ENCODE results near the gene JMJD4.

Gene JMJD4

GRCh38 chr1:227734856-227735538 is at the start of gene JMJD4, which contains the start of gene SNAP47:
Gene JMJD4, minus strand, starts transcription at chr1:227735302. Its CDS starts 29 bp downstream, at chr1:227735273.
Gene SNAP47, plus strand, starts transcription at chr1:227735435. Its CDS starts 12,302 bp downstream, at chr1:227747737.
- peak; percentile 87 to 89 for DNase-seq (ENCODE audit: low read depth in 2 of 2)

GRCh38 chr1:227782226-227782625 is 47.1 kb upstream of the JMJD4 start:
- DNase-seq (ENCODE audit: low read depth in 2 of 2), result no peak

- DNase-seq (ENCODE audit: low read depth in 2 of 2), result no peak
These were observed 46.3 kb upstream of the JMJD4 start for GRCh38 chr1:227781314-227781930.

GRCh38 chr1:227780101-227781044 is 45.3 kb upstream of the JMJD4 start:
- no peak for DNase-seq (ENCODE audit: low read depth in 2 of 2)

- DNase-seq (ENCODE audit: low read depth in 2 of 2), result no peak
These were observed 44.6 kb upstream of the JMJD4 start for GRCh38 chr1:227779685-227780084.

GRCh38 chr1:227779021-227779441 is 43.9 kb upstream of the JMJD4 start:
- DNase-seq (ENCODE audit: low read depth in 2 of 2), result no peak

GRCh38 chr1:227778401-227778947 is 43.4 kb upstream of the JMJD4 start:
- DNase-seq (ENCODE audit: low read depth in 2 of 2), result no peak

GRCh38 chr1:227777646-227778045 is 42.5 kb upstream of the JMJD4 start:
- no peak for DNase-seq (ENCODE audit: low read depth in 2 of 2)

GRCh38 chr1:227777156-227777555 is 42.1 kb upstream of the JMJD4 start:
- no peak for DNase-seq (ENCODE audit: low read depth in 2 of 2)

- no peak for DNase-seq (ENCODE audit: low read depth in 2 of 2)
These were observed 41.2 kb upstream of the JMJD4 start for GRCh38 chr1:227776331-227776771.

GRCh38 chr1:227775841-227776240 is 40.7 kb upstream of the JMJD4 start:
- DNase-seq (ENCODE audit: low read depth in 2 of 2), result no peak

- no peak for DNase-seq (ENCODE audit: low read depth in 2 of 2)
These were observed 39.9 kb upstream of the JMJD4 start for GRCh38 chr1:227774821-227775661.

- no peak for DNase-seq (ENCODE audit: low read depth in 2 of 2)
These were observed 39.1 kb upstream of the JMJD4 start for GRCh38 chr1:227774051-227774731.

GRCh38 chr1:227773558-227773957 is 38.5 kb upstream of the JMJD4 start:
- DNase-seq (ENCODE audit: low read depth in 2 of 2), result no peak

GRCh38 chr1:227771771-227772170 is 36.7 kb upstream of the JMJD4 start:
- DNase-seq (ENCODE audit: low read depth in 2 of 2), result no peak

GRCh38 chr1:227771326-227771725 is 36.2 kb upstream of the JMJD4 start:
- DNase-seq (ENCODE audit: low read depth in 2 of 2), result no peak

- no peak for DNase-seq (ENCODE audit: low read depth in 2 of 2)
These were observed 35.7 kb upstream of the JMJD4 start for GRCh38 chr1:227770812-227771211.

GRCh38 chr1:227769936-227770494 is 34.9 kb upstream of the JMJD4 start:
- DNase-seq (ENCODE audit: low read depth in 2 of 2), result no peak

- no peak for DNase-seq (ENCODE audit: low read depth in 2 of 2)
These were observed 34.2 kb upstream of the JMJD4 start for GRCh38 chr1:227769047-227769935.

All from stimulated activated CD8-positive, alpha-beta memory T cell treated with anti-CD3 and anti-CD28 coated beads, Interleukin-7, amount 100 ng/mL, for 1 hour (primary cell).